Activated CD4-positive, alpha-beta T cell treated with anti-CD3 and anti-CD28 coated beads, Interleukin-10, Interleukin-2, amounts not matched to agents 100 ng/mL and 50 ng/mL, durations not matched to agents 16 hours and 8 hours (primary cell): Measurements from ENCODE around the gene FARS2.
"Not testable (repeated sequence)": the region's sequence is repeated elsewhere in the genome, so short reads cannot be mapped to it uniquely, and the experiment has no call there.

Source experiments
- DNase-seq: peaks from one replicate; pipeline ENCODE4 v3.0.0-alpha.2; 2020

The FARS2 gene

GRCh38 chr6:5776104-5776503, 514.8 kb downstream of the FARS2 start:
- DNase-seq, result no peak

GRCh38 chr6:5776706-5777390, 515.5 kb downstream of the FARS2 start:
- no peak for DNase-seq

DNA sequence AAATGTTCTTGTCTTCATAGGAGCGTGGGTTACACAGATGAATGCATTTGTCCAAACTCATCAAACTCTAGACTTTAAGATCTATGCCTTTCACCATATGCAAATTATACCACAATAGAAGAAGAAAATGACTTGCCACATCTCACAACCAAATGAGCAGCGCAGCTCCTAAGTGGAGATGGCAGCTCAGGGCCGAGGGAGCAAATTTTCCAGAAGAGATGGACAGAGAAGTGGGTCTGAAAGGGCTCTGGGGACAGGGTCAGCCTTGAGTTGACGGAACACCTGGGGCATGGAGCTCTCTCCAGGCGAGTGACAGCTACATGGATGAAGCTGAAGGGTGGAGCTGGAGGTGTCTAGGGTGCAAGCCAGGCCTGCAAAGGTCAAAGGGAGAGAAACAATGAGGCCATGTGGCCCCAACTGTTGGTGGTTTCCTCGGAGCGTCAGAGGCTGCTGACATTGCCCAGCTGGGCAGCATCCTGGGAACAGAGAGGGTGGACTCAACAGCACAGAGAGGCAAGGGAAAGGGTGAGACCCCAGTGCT, 517.1 kb downstream of the FARS2 start:
- DNase-seq, result no peak

GRCh38 chr6:5778906-5779305, 517.6 kb downstream of the FARS2 start:
- no peak for DNase-seq

DNA sequence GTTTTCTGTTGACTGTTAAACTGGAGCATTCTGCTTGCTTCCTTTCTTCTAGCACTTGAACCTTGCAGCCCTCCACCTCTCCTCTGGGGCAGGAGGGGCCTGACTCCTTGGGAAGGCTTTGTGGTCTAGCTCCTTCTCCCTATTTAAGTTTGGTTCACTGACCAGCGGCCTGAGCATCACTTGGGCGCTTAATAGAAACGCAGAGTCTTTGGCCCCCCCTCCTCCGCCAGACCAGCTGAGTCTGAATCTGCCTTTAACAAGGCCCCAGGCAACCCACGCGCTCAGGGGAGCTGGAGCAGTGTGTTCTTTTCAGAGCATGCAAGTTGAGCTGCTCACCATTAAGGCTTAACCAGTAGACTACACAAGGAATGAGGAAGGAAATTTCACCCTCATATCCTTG, 519.7 kb downstream of the FARS2 start:
- no peak for DNase-seq

- no peak for DNase-seq
Measured at GRCh38 chr6:5781966-5782556, 520.7 kb downstream of the FARS2 start.

- DNase-seq, result no peak
Measured at GRCh38 chr6:5782783-5783547, 521.7 kb downstream of the FARS2 start.

DNA sequence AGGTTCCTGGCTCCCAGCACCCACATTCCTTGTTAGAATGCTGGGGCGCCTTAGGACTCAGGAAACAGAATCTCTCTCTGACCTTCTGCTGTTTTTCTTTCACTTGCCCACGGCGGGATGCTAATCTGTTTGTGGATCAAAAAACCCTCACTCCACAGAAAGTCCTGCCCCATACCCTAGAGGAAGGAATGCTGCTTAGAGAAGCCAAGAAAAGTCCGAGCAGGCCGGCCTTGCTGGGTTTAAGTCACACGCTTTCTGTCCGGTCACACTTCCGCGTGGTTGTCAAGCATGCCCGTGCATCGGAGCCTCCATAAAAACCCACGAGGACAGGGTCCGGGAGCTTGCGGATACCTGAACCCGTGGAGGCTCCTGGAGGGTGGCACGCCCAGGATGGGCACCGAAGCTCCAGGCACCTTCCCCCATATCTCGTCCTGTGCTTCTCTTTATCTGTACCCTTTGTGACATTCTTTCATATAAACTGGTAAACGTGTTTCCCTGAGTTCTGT, 522.3 kb downstream of the FARS2 start:
- no peak for DNase-seq

DNA sequence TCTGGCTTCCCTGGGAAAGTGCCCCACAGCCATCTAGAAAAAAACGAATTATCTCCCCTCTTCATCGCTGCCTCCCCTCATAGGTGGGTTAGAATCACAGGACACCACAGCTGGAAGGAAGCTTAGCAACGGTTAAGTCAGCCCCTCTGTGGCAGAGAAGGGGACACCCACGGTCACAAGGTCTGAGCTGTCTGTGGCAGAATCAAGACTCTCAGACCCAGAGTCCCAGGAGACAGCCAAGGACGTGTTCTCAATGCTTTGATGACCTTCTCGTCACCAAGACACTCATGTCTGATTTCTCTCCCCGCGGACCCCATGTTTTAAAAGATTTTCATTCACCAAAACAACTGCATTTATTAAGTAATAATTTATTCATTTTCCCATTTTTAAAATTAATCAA, 523.9 kb downstream of the FARS2 start:
- no peak for DNase-seq

DNA sequence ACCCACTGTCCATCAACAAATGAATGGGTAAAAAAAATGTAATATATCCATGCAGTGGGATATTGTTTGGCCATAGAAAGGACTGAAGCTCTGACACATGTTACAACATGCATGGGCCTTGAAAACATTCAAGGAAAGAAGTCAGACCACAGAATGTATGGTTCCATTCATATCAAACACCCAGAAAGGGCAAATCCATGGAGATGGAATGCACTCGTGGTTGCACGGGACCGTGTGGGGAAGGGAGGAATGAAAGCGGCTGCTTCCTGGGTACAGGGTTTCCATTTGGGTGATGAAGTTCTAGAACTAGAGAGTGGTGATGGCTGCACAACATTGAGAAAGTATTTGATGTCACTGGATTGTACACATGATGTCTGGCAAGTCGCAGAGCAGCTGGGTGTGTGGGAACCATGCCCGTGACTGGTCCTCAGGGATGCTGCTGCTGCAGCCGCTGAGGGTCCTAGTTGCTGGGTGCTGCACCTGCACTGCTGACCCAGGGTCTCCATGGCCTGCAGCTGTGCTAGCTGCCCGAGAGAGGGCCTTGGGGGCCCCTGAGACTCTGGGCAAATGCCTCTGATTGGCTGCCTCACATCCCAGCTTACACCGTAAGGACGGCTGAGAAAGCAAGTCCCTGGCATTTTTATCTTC, 525.1 kb downstream of the FARS2 start:
- no peak for DNase-seq

DNA sequence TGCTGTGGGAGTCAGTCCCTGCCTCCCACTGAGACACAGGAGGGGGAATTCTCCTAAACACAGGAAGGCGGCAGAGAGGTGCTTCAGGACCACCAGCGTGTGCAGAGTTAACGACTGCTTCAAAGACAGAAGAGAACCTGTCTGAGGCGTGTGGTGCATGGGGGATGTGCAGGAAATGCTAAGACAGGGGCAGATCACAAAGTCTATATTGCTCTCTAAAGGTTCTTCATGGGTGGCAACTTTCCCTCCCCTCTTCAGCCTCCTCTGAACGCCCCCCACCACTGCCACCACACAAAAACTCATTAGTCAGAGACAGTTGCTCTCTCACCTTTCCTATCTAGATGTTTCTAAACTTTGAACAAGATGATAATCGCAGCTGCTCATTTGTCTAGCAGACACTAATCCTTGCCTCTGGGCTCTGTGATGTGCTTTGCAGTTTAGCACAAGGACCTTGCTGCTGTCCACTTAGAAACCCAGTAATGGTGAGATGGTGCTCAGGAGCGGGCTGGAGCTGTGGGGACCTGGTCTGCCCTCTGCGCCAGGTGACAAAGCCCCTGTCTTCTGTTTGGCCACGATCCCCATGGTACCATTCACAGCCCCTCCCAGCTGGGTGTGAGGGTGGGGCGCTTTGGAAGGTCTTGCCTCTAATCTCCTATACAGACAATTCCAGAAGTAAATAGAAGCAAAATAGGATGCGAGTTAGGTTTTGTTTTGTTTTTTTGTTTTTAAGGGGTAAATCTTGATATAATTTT, 525.8 kb downstream of the FARS2 start:
- no peak for DNase-seq

DNA sequence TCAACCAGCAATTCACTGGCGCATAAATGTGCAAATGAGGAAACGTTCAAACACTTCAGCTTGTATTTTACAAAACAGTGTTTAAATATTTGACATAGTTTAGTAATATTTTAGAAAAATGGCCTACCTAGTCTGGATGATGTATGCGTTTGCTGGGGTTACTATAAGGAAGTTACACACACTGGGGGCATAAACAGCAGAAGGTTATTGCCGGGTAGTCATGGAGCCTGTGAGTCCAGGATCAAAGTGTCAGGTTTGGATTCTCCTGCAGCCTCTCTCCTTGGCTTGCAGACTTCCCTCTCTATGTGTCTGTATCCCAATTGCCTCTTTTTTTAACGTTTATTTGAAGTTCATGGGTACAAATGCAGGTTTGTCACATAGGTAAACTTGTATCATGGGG, 528.1 kb downstream of the FARS2 start:
- not testable (repeated sequence) for DNase-seq

DNA sequence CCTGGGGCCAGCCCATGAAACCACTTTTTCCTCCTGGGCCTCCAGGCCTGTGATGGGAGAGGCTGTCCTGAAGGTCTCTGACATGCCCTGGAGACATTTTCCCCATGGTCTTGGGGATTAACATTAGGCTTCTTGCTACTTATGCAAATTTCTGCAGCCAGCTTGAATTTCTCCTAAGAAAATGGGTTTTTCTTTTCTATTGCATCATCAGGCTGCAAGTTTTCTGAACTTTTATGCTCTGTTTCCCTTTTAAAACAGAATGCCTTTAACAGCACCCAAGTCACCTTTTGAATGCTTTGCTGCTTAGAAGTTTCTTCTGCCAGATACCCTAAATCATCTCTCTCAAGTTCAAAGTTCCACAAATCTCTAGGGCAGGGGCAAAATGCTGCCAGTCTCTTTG, 535.2 kb downstream of the FARS2 start:
- DNase-seq, result not testable (repeated sequence)

- not testable (repeated sequence) for DNase-seq
Measured at GRCh38 chr6:5806406-5806805, 545.1 kb downstream of the FARS2 start.

DNA sequence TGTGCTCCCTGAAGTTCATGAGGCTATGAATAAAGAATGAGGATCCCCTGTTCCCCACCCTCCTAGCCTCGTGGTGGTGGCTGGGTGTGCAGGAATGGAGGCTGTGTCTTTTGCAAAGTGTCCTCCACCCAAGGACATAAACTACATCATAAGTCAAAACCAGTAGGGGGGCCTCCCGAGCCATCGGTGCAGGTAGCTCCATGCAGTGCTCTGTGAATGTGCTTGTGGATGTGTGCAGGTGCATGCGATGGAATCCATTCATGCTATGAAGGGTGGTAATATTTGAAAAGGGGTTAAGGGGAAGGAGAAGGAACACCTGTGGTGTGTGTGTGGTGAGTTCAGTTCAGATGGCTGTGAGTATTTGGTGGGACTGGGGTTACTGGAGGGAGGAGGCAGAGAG, 548.1 kb downstream of the FARS2 start:
- no peak for DNase-seq

GRCh38 chr6:5811997-5812396, 550.7 kb downstream of the FARS2 start:
- no peak for DNase-seq

DNA sequence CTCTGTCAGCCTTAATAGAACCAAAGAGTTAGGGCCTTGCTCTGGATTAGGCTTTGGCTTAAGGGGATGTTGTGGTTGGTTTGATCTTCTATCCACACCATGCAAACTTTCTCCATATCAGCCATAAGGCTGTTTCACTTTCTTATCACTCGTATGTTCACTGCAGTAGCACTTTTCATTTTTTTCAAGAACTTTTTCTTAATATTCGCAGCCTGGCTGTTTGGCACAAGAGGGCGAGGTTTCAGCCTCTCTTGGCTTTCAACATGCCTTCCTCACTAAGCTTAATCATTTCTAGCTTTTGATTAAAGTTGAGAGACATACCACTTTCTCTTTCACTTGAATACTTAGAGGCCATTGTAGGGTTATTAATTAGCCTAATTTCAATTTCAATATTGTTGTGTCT, 552.3 kb downstream of the FARS2 start:
- peak; percentile 45 for DNase-seq

GRCh38 chr6:5814116-5814515, 552.8 kb downstream of the FARS2 start:
- no peak for DNase-seq

DNA sequence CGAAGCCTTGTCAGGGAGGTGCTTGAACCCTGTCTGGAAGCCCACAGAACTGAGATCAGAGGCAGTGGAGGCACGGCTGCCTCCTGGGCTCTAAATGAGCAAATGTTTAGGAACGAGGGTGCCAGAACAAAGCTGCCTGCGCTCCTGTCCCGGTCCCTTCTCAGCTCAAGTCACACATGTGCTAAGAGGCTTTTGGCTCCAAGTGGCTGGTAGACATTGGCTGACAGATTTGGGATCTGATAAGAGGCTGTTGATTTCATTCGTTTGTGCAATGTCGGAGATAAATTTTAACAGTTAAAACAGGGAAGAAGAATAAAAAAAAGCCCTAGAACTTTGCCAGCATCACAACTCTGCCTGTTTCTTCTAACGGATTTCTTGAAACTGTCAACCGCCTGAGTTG, 553.6 kb downstream of the FARS2 start:
- DNase-seq, result no peak

DNA sequence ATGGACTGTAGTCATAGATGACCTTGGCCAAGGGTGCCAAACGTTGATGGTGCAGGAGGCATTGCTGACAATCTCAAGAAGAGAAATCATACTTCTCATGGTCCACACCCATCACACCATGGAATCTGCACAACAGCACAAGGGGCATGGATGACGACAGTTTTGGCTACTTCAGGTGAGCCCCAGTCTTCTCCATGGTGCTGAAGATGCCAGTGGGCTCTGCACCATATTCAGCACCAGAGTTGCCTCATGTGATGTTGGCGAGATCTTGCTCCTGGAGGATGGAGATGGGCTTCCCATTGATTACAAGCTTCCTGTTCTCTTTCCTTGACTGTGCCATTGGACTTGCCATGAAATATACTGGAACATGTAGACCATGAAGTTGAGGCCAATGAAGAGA, 556.6 kb downstream of the FARS2 start:
- DNase-seq, result no peak

- DNase-seq, result no peak
Measured at GRCh38 chr6:5818959-5819358, 557.6 kb downstream of the FARS2 start.
